Memory B cell (primary cell): ENCODE data around the gene RLN3.
A peak's percentile ranks its signal among the peaks of the same experiment; 100 is the strongest.
"Not testable (repeated sequence)": the region's sequence is repeated elsewhere in the genome, so short reads cannot be mapped to it uniquely, and the experiment has no call there.

Experiments used
- ATAC-seq: fragments of 150-1000 bp; cut with Tn5 transposase; 2 replicates; pipeline ENCODE4 v1.10.0; 2021; ENCODE audit warnings: low read depth, mild to moderate bottlenecking, moderate library complexity
- DNase-seq, 2 donors: peaks; one replicate each; pipeline ENCODE4 v3.0.0; 2022; ENCODE audit warnings: low spot score in 2 of 2
- H3K27ac Mint-ChIP-seq: one replicate; pipeline ENCODE4 v1.8.0; 2022; ENCODE audit warnings: mild to moderate bottlenecking, moderate library complexity, mixed read lengths
- H3K27me3 Mint-ChIP-seq: one replicate; pipeline ENCODE4 v1.8.0; 2022; ENCODE audit warnings: mixed read lengths
- H3K36me3 Mint-ChIP-seq: one replicate; pipeline ENCODE4 v1.8.0; 2022; ENCODE audit warnings: mild to moderate bottlenecking, mixed read lengths
- H3K4me1 Mint-ChIP-seq: one replicate; pipeline ENCODE4 v1.8.0; 2022; ENCODE audit warnings: mixed read lengths
- H3K4me3 Mint-ChIP-seq: one replicate; pipeline ENCODE4 v1.8.0; 2022; ENCODE audit warnings: mild to moderate bottlenecking, moderate library complexity, mixed read lengths
- H3K9me3 Mint-ChIP-seq: one replicate; pipeline ENCODE4 v1.8.0; 2022; ENCODE audit warnings: mixed read lengths

The RLN3 gene

GRCh38 chr19:14048443-14049153, 20.6 kb downstream of the RLN3 start:
- no peaks in the 10 kb centered on the region for H3K9me3 Mint-ChIP-seq
- H3K4me1 Mint-ChIP-seq, result no peaks in the 10 kb centered on the region
- ATAC-seq (peak; percentile 91), DNase-seq (peak; percentile 76 to 83)
- H3K27ac Mint-ChIP-seq, result no peak overlapping the region
- H3K4me3 Mint-ChIP-seq, result no peak overlapping the region
- no peaks in the 10 kb centered on the region for H3K27me3 Mint-ChIP-seq
- peaks cover 35% of the 10 kb centered on the region for H3K36me3 Mint-ChIP-seq

GRCh38 chr19:14050512-14050911, 22.6 kb downstream of the RLN3 start:
- Mint-ChIP-seq H3K4me3 (no peak overlapping the region), H3K9me3 (no peaks in the 10 kb centered on the region), H3K4me1 (peaks cover 7% of the 10 kb centered on the region), H3K36me3 (peaks cover 41% of the 10 kb centered on the region), H3K27me3 (no peaks in the 10 kb centered on the region), H3K27ac (no peak overlapping the region)
- no peak for DNase-seq
- ATAC-seq, result no peak

GRCh38 chr19:14050961-14051360, 23.0 kb downstream of the RLN3 start:
- H3K4me3 Mint-ChIP-seq, H3K27me3 Mint-ChIP-seq, H3K4me1 Mint-ChIP-seq, H3K9me3 Mint-ChIP-seq, H3K27ac Mint-ChIP-seq, ATAC-seq, DNase-seq: not testable (repeated sequence)
- H3K36me3 Mint-ChIP-seq, result peaks cover 39% of the 10 kb centered on the region

GRCh38 chr19:14051980-14052379, 24.0 kb downstream of the RLN3 start:
- Mint-ChIP-seq H3K27ac (no peak overlapping the region), H3K9me3 (no peaks in the 10 kb centered on the region), H3K27me3 (peaks cover 3% of the 10 kb centered on the region), H3K36me3 (peaks cover 39% of the 10 kb centered on the region), H3K4me1 (peaks cover 7% of the 10 kb centered on the region), H3K4me3 (no peak overlapping the region)
- no peak for ATAC-seq
- DNase-seq, result no peak

GRCh38 chr19:14052470-14052869, 24.5 kb downstream of the RLN3 start:
- Mint-ChIP-seq H3K4me3 (no peak overlapping the region), H3K9me3 (no peaks in the 10 kb centered on the region), H3K4me1 (peaks cover 7% of the 10 kb centered on the region), H3K27me3 (peaks cover 4% of the 10 kb centered on the region), H3K27ac (no peak overlapping the region), H3K36me3 (peaks cover 39% of the 10 kb centered on the region)
- no peak for DNase-seq
- ATAC-seq, result no peak

GRCh38 chr19:14053032-14053431, 25.1 kb downstream of the RLN3 start:
- H3K27me3 Mint-ChIP-seq, result peaks cover 9% of the 10 kb centered on the region
- no peak for ATAC-seq

GRCh38 chr19:14053500-14053899, 25.6 kb downstream of the RLN3 start:
- H3K36me3 Mint-ChIP-seq, result peaks cover 35% of the 10 kb centered on the region
- no peak overlapping the region for H3K4me3 Mint-ChIP-seq
- H3K27ac Mint-ChIP-seq, result no peak overlapping the region
- ATAC-seq (no peak), DNase-seq (no peak)
- H3K9me3 Mint-ChIP-seq, result no peaks in the 10 kb centered on the region
- H3K27me3 Mint-ChIP-seq, result peaks cover 13% of the 10 kb centered on the region
- H3K4me1 Mint-ChIP-seq, result peaks cover 14% of the 10 kb centered on the region

More at GRCh38 chr19:14053032-14053431, 25.1 kb downstream of the RLN3 start:
- Mint-ChIP-seq H3K4me1 (peaks cover 9% of the 10 kb centered on the region), H3K36me3 (peaks cover 39% of the 10 kb centered on the region), H3K9me3 (no peaks in the 10 kb centered on the region), H3K4me3 (no peak overlapping the region), H3K27ac (no peak overlapping the region)
- DNase-seq, result no peak

GRCh38 chr19:14054099-14054498, 26.2 kb downstream of the RLN3 start:
- Mint-ChIP-seq H3K9me3 (no peaks in the 10 kb centered on the region), H3K4me3 (no peak overlapping the region), H3K4me1 (peaks cover 20% of the 10 kb centered on the region), H3K27me3 (peaks cover 19% of the 10 kb centered on the region), H3K27ac (peak overlapping the region; percentile 51), H3K36me3 (peaks cover 33% of the 10 kb centered on the region)
- DNase-seq, result no peak
- no peak for ATAC-seq

GRCh38 chr19:14054721-14055120, 26.8 kb downstream of the RLN3 start:
- DNase-seq (no peak), ATAC-seq (no peak)
- no peak overlapping the region for H3K27ac Mint-ChIP-seq
- H3K27me3 Mint-ChIP-seq, result peaks cover 21% of the 10 kb centered on the region
- H3K4me1 Mint-ChIP-seq, result peaks cover 22% of the 10 kb centered on the region
- H3K36me3 Mint-ChIP-seq, result peaks cover 32% of the 10 kb centered on the region
- no peak overlapping the region for H3K4me3 Mint-ChIP-seq
- no peaks in the 10 kb centered on the region for H3K9me3 Mint-ChIP-seq

- Mint-ChIP-seq H3K27ac (no peak overlapping the region), H3K9me3 (no peaks in the 10 kb centered on the region), H3K36me3 (peaks cover 27% of the 10 kb centered on the region), H3K4me1 (peaks cover 22% of the 10 kb centered on the region), H3K27me3 (peaks cover 24% of the 10 kb centered on the region), H3K4me3 (no peak overlapping the region)
- ATAC-seq, result no peak
- DNase-seq, result no peak
These were observed 27.4 kb downstream of the RLN3 start for GRCh38 chr19:14055396-14055795.

GRCh38 chr19:14056069-14056666, 28.2 kb downstream of the RLN3 start:
- H3K27me3 Mint-ChIP-seq, result peaks cover 24% of the 10 kb centered on the region
- no peak overlapping the region for H3K4me3 Mint-ChIP-seq
- peaks cover 22% of the 10 kb centered on the region for H3K4me1 Mint-ChIP-seq
- no peaks in the 10 kb centered on the region for H3K9me3 Mint-ChIP-seq
- DNase-seq (no peak), ATAC-seq (no peak)
- H3K27ac Mint-ChIP-seq, result no peak overlapping the region
- H3K36me3 Mint-ChIP-seq, result peaks cover 22% of the 10 kb centered on the region

GRCh38 chr19:14056741-14057356, 28.9 kb downstream of the RLN3 start:
- Mint-ChIP-seq H3K27me3 (peaks cover 26% of the 10 kb centered on the region), H3K4me1 (peaks cover 22% of the 10 kb centered on the region), H3K36me3 (peaks cover 19% of the 10 kb centered on the region), H3K4me3 (peak overlapping the region; percentile 34), H3K9me3 (no peaks in the 10 kb centered on the region), H3K27ac (no peak overlapping the region)
- no peak for DNase-seq
- no peak for ATAC-seq

GRCh38 chr19:14058182-14059092, 30.5 kb downstream of the RLN3 start:
- H3K9me3 Mint-ChIP-seq, result no peaks in the 10 kb centered on the region
- no peak overlapping the region for H3K27ac Mint-ChIP-seq
- H3K27me3 Mint-ChIP-seq, result peaks cover 28% of the 10 kb centered on the region
- ATAC-seq, result no peak
- no peak for DNase-seq
- peaks cover 22% of the 10 kb centered on the region for H3K4me1 Mint-ChIP-seq
- peak overlapping the region; percentile 30 for H3K4me3 Mint-ChIP-seq
- peaks cover 9% of the 10 kb centered on the region for H3K36me3 Mint-ChIP-seq

- ATAC-seq (peak; percentile 71), DNase-seq (peak; percentile 40 to 64)
- H3K4me3 Mint-ChIP-seq, result no peak overlapping the region
- H3K4me1 Mint-ChIP-seq, result peaks cover 19% of the 10 kb centered on the region
- peaks cover 5% of the 10 kb centered on the region for H3K36me3 Mint-ChIP-seq
- no peaks in the 10 kb centered on the region for H3K9me3 Mint-ChIP-seq
- H3K27ac Mint-ChIP-seq, result no peak overlapping the region
- peaks cover 28% of the 10 kb centered on the region for H3K27me3 Mint-ChIP-seq
These were observed 31.1 kb downstream of the RLN3 start for GRCh38 chr19:14059093-14059480.
